Stimulated activated CD8-positive, alpha-beta memory T cell treated with anti-CD3 and anti-CD28 coated beads, Interleukin-7, amount 100 ng/mL, for 1 hour (primary cell): Measurements from ENCODE around the gene PPM1M.

Source experiments
- DNase-seq, 2 donors: peaks; one replicate each; pipeline ENCODE4 v3.0.0-alpha.2; 2020; ENCODE audit warnings: low read depth in 2 of 2

The PPM1M gene

GRCh38 chr3:52295671-52296208 lies 50.2 kb downstream of the PPM1M start:
- DNase-seq: no peak

GRCh38 chr3:52297242-52298148 lies 51.9 kb downstream of the PPM1M start:
- no peak for DNase-seq

GRCh38 chr3:52298149-52299098 lies 52.9 kb downstream of the PPM1M start:
- DNase-seq: no peak

GRCh38 chr3:52299247-52299878 lies 53.8 kb downstream of the PPM1M start:
- no peak for DNase-seq
